NK-92 (cell line): ENCODE results near the gene TLK1.
"Not testable (repeated sequence)": the region's sequence is repeated elsewhere in the genome, so short reads cannot be mapped to it uniquely, and the experiment has no call there.

Source experiments
- DNase-seq: peaks from one replicate; lab custom pipeline; 2025; ENCODE audit not compliant: unreplicated experiment; lab: John Stamatoyannopoulos, UW

The TLK1 gene

DNA sequence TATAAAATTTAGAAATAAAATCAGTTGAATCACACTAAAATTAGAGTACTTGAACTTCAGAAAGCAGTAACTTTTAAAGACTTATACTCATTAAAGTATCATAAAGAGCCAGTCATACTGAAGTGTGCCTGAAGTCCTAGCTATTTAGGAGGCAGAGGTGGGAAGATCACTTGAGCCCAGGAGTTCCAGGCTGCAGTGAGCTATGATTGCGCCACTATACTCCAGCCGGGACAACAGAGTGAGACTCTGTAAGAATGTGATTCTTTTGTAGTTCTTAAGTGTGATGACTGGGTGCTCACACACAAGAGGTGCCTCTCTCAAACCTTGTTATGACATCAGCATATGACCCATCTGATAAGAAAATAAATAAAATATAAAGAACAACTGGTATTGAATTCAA is 14.6 kb downstream of the TLK1 start:
- DNase-seq, result no peak

DNA sequence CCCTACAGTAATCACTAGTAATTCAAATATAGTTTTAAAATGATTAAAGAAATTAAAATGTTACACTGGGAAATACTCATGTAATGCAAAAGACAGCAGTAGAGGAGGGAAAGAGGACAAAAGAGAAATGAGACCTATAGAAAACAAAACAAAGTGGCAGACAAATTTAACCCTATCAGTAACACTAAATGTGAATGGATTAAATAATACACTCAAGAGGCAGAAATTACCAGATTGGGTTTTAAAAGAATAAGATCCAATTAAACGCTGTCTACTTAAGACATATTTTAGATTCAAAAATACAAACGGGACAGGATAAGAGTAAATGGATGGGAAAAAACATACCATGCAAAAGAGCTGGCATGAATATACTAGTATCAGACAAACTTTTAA is 17.0 kb downstream of the TLK1 start:
- no peak for DNase-seq

DNA sequence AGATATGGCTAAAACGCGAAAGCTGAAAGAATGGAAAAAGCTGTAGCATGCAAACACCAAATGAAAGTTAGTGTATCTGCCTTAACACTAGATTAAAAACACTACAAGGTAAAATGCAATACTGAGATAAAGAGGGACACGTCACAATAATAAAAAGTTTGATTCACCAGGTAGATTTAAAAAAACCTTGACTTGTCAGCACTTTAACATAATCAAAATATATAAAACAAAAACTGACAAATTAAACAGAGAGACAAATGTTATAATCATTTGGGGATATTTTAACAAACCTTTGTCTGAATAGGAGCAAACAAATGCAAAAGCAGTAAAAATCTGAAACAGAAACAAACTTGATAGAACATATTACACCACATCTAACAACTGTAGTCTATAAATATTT is 18.3 kb downstream of the TLK1 start:
- no peak for DNase-seq

DNA sequence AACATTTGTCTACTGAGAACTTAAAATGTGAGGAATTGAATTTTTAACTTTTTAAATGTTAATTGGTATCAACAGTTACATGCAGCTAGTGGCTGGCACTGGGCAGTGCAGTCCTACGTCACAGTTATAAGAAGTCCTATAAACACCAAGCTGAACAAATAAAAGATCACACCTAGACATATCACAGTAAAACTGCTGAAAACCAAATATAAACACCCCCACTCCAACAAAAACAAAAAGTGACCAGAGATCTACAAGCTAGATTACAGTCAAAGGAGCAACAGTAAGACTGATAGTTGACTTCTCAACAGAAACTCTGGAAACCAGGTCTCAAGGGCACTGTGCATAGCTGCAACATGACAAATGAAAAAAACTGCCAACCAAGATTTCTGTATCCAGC is 19.4 kb downstream of the TLK1 start:
- DNase-seq, result no peak

DNA sequence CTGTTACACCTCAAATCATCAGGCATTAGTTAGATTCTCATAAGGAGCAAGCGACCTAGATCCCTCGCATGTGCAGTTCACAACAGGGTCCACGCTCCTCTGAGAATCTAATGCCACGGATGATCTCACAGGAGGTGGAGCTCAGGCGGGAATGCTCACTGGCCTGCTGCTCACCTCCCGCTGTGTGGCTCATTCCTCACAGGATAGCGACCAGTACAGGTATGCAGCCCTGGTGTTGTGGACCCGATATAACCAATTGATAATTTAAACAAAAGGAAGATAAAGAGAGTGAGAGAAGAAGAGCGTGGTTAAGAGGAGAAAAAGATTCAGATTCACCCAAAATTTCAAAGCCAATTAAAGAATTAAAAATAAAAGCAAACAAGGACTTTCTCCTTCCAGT is 20.8 kb downstream of the TLK1 start:
- DNase-seq, result no peak

DNA sequence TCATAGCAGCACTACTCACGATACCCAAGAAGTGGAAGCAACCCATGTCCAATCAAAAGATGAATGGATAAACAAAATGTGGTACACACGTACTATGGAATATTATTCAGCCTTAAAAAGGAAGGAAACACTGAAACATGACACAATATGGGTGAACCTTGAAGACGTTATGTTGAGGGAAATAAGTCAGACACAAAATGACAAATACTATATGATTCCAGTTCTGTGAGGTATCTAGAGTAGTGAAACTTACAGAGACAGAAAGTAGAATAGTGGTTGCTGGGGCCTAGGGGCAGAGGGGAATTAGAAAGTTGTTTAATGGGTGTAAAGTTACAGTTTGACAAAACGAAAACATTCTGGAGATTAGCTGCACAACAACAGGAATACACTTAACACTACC is 24.7 kb downstream of the TLK1 start:
- DNase-seq, result no peak

DNA sequence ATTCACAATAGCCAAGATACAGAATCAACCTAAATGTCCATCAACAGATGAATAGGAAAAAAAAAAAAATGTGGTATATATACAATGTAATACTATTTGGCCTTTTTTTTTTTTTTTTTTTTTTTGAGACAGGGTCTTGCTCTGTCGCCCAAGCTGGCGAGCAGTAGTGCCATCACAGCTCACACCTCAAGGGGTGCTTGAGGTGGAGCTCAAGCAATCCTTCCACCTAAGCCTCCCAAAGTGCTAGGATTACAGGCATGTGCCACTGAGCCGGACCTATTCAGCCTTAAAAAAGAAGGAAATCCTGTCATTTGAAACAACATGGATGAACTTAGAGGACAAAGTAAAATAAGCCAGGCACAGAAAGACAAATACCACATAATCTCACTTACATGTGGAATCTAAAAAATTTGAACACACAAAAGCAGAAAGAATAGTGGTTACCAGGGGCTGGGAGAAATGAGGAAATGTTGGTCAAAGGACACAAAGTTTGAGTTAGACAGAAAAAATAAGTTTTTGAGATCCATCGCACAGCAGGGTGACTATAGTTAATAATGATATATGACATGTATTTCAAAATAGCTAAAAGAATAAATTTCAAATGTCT is 26.0 kb downstream of the TLK1 start:
- DNase-seq, result no peak

DNA sequence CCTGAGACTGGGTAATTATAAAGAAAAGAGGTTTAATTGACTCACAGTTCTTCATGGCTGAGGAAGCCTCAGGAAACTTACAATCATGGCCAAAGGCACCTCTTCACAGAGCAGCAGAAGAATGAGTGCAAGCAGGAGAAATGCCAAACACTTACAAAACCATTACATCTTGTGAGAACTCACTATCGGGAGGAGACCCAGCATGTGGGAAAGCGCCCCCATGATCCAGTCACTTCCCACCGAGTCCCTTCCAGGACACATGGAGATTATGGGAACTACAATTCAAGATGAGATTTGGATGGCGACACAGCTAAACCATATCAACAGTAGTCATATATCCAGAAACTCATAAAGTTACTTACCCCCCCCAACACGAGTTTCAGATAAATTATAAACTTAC is 28.6 kb downstream of the TLK1 start:
- no peak for DNase-seq

DNA sequence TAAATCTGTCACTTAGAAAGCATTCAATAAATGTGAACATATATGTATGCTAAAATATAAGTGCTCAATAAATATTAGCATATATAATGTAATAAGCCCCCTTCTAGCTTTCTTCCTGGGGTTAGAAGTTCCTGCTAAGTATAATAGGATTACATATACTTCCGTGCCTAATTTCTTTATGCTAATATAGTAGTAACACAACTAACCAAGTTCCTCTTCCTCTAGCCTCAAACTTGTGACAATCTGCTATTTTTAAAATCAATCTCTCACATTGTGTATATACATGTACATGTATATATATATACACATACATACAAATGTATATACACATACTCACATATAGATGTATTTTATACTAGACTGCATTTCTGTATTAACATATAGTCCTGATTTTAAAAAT is 32.2 kb downstream of the TLK1 start:
- DNase-seq, result no peak

DNA sequence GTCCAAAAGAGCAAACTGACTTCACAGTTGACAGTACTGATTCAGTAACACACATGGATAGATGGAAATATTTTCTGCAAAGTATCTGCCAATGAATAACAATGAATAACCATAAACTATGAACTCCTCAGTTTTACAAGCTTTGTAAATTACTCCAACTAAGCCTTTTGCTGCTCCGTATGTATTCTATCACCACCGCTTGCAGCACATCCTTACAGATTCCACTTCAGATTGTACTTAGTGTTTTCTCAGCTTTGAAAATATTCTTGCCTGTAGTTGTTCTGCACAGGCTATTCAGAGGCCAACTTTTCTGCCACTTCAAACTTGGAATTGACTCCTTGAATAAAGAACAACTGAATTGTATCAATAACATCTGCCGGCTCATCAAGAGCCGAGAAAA is 36.2 kb downstream of the TLK1 start:
- no peak for DNase-seq

DNA sequence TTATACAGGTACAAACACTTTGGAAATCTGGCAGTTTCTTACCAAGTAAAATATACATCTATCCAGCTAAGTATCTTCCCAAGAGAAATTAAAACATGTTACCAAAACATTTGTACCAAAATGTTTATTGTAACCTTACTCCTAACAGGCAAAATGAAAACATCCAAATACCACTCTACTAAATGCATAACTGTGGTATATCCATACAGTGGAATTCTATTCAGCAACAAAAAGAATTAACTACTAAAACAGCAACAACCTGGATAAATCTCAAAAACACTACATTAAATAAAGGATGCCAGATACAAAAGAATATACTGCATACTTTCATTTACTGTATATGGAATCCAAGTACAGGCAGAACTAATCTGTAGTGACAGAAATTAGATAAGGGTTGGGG is 51.1 kb downstream of the TLK1 start:
- no peak for DNase-seq

DNA sequence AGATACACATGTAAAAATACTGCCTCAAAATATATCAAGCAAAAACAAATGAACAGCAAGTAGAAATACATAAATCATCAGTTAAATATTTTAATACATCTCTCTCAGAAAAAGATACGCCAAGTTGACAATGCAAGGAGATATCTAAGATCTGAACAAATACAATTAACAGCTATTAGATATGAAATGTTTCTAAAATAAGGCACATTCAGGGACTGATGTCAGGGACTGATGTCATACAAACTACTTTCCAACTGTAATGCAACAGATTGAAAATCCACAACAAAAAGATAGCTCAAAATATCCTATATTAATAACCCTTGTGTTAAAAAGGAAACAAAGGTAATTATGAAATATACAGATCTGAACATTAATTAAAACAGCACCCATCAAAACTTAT is 51.7 kb downstream of the TLK1 start:
- DNase-seq, result no peak

DNA sequence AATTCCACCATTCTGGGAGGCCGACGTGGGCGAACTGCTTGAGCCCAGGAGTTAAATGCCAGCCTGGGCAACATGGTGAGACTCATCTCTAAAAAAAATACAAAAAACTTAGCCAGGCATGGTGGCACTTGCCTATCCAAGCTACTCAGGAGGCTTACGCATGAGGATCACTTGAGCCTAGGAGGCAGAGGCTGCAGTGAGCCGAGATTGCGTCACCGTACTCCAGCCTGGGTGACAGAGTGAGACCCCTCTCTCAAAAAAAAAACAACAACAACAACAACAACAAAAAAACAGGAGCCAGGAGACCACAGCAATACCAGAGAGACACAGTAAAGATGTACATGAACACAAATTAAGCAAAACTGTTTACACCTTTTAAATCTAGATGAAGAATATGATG is 52.9 kb downstream of the TLK1 start:
- DNase-seq, result no peak

DNA sequence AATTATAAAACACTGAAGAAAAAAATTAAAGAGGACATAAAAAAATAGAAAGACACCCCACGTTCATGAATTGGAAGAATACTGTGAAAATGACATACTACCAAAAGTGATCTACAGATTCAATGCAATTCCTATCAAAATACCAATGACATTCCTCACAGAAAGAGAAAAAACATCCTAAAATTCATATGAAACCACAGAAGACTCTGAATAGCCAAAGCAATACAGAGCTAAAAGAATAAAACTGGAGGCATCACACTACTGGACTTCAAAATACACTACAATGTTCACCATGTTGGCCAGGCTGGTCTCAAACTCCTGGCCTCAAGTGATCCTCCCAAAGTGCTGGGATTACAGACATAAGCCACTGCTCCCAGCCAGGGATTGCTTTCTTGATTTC is 56.3 kb downstream of the TLK1 start:
- no peak for DNase-seq

DNA sequence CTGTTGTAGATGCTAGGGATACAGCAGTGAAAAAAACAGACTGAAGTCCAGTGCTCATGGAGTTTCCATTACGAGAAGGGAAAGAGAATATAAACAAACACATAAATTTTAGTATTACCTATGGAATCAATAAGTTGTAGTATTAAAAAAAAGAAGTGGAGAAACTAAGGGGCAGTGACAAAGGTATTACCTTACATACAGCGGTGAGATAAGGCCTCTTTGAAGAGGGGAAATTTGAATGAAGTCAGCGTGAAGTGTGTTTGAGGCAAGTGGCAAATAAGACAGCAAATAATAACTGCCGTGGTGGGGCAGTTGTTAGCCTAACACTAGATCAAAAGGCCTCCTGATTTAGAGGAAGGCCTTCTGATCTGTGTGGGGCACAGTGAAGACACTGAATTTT is 57.9 kb downstream of the TLK1 start:
- DNase-seq, result no peak

DNA sequence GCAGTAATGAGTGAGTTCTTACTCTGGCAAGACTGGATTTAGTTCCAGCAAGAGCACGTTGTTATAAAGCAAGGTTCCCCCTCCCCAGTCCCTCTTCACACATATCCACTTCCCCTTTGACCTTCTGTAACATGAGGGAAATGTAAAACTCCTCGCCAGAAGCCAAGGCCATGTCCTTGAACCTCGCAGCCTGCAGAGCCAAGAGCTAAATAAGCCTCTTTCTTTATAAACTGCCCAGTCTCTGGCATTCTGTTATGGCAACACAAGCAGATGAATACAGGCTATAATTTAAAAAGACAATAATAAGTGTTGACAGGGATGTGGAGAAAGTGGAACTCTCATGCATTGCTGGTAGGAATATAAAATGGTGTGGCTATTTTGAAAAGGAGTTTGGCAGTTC is 60.3 kb downstream of the TLK1 start:
- no peak for DNase-seq

DNA sequence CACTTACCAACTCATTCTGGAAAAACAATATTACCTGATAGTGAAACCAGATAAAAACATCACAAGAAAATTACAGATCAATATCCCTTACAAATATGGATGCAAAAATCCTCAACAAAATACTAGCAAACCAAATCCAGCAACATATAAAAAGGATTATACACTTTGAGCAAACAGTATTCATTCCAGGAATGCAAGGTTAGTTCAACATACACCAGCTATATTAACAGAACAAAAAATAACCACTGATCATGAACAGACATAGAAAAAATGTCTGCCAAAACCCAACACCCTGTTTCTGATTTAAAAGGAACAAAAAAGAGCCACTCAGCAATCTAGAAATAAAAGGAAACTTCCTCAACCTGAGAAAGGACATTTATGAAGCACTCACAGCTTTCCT is 62.1 kb downstream of the TLK1 start:
- DNase-seq, result no peak

DNA sequence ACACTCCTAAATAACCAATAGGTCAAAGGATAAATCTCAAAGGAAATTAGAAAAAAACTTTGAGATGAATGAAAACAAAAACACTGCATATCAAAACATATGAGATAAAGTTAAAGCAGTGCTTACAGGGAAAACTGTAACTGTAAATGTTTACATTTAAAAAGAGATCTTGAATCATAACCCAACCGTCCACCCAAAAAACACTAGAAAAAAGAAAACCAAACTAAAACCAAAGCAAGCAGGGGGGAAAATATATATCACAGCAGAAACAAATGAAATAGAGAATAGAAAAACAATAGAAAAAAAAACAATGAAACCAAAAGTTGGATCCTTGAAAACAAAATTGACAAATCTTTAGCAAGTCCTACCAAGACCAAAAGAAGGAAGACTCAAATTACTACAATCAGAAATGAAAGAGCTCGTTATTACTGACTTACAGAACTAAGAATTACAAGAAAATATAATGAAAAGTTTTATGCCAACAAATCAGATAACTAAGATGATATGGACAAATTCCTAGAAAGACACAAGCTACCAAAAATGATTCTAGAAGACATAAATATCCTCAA is 65.6 kb downstream of the TLK1 start:
- no peak for DNase-seq

DNA sequence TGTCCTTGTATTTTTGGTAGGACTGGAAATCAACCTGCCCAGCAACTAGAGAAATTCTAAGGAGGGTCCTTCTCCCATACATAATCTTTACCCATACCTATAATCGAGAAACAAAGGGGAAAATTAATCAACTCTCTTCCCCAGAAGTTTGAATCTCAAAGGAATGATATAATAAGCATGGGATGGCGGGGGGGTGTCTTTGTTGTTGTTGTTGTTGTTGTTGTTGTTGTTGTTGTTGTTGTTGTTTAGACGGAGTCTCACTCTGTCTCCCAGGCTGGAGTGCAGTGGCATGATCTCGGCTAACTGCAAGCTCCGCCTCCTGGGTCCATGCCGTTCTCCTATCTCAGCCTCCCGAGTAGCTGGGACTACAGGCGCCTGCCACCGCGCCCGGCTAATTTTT is 69.2 kb downstream of the TLK1 start:
- DNase-seq, result not testable (repeated sequence)

DNA sequence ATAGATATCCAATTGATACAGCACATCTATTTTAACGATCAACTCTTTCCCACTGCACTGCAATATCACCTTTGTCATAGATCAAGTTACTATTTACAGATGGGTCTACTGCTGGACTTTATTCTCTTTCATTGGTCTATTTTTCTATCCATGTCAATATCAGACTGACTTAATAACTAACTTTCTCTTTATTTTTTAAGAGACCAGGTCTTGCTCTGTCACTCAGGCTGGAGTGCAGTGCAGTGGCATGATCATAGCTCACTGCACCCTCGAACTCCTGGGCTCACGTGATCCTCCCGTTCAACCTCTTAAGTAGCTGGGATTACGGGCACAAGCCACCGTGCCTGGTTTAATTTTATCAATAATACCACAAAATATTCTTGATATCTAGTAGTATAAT is 71.2 kb downstream of the TLK1 start:
- no peak for DNase-seq

DNA sequence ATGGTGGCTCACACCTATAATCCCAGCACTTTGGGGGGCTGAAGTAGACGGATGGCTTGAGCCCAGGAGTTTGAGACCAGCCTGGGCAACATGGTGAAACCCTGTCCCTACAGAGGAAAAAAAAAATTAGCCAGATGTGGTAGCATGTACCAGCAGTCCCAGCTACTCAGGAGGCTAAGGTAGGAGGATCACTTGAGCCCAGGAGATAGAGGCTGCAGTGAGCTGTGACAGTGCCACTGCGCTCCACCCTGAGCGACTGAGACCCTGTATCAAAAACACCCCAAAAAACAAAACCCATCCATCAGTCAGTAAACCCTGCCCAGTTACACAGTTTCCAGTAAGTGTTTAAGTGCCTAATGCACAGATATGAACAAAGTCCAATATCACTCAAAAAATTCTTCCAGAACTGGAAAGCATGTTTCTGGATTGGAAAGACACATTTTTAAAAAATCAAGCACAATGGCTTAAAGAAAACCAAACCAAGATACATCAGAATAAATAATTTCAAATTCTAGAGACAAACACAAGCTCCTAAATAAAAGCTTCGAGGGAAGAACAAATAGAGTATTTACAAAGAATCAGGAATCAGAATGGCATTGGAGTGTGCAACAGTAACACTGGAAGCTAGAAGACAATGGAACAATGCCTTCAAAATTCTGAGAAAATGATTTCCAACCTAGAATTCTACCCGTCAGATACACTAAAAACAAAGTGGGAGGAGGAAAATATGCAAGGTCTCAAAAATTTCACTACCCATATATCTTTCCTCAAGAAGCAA is 72.4 kb downstream of the TLK1 start:
- DNase-seq, result no peak

DNA sequence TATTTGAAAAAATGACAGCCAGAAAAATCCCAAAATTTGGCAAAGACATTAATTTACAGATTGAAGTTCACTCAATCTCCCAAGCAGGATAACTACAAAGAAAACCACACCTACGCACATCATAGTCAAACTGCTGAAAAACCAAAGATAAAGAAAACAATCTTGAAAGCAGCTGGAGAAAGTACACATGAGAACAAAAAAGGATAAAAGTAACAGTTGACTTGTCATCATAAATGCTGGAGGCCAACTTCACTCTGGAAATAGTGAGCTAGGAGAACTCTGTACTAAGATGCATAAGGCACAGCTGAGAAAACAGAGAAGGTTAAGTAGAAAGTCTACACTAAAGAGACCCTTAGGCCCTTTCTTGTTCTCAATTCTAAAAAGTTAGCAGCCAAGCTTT is 73.1 kb downstream of the TLK1 start:
- DNase-seq, result no peak
